Lower leg skin (tissue), 4 donors: ENCODE data around the gene PALM. TPM values are rescaled to one million over a fixed set of nuclear protein-coding genes. Genes with fewer than 3 reads are reported as not detected.

Source experiments
- DNase-seq, 2 donors: peaks; one replicate each; pipeline ENCODE4 v3.0.0-alpha.2; 2019; ENCODE audit warnings: low spot score in 2 of 2
- H3K4me3 ChIP-seq: fragments of 200-600 bp; sonication (generic); 2 replicates; pipeline ENCODE4 v1.5.1; 2017; ENCODE audit warnings: mild to moderate bottlenecking, low read depth; ENCODE audit not compliant: poor library complexity, severe bottlenecking
- POLR2A ChIP-seq, 2 donors: fragments of 450-650 bp; IDR thresholded peaks; one replicate each; pipeline ENCODE4 v1.6.1; 2016 to 2017; ENCODE audit warnings: antibody characterized with exemption in 2 of 2, mild to moderate bottlenecking in 1 of 2, moderate library complexity in 1 of 2
- WGBS, 2 donors: methylation state at CpG; one replicate each; pipeline ENCODE4 v1.1.5; 2018; 5-methylcytosine and 5-hydroxymethylcytosine counted together
- intact Hi-C: fragments of 100-400 bp; cut with DNase I; formaldehyde crosslinking; loops from one replicate; pipeline ENCODE4 v1.15.0; 2023; ENCODE audit warnings: low total_unique reads
- total RNA-seq, 4 donors: library from RNA; depleted of rRNA; stranded (reverse); fragments of >200 nt; gene quantifications; one replicate each; pipeline ENCODE4 v1.1.0, GENCODE V29; 2016
- TF ChIP-seq, protein P1 (sequence below), 3 donors: fragments of 450-650 bp; IDR thresholded peaks; one replicate each; pipeline ENCODE4 v1.5.1; 2016; ENCODE audit warnings: antibody characterized with exemption in 3 of 3, mild to moderate bottlenecking in 3 of 3, moderate library complexity in 2 of 3

PALM gene
- total RNA-seq, 4 donors from 2014 or later: 25.1 to 92.3 (median 41.9) TPM

DNA sequence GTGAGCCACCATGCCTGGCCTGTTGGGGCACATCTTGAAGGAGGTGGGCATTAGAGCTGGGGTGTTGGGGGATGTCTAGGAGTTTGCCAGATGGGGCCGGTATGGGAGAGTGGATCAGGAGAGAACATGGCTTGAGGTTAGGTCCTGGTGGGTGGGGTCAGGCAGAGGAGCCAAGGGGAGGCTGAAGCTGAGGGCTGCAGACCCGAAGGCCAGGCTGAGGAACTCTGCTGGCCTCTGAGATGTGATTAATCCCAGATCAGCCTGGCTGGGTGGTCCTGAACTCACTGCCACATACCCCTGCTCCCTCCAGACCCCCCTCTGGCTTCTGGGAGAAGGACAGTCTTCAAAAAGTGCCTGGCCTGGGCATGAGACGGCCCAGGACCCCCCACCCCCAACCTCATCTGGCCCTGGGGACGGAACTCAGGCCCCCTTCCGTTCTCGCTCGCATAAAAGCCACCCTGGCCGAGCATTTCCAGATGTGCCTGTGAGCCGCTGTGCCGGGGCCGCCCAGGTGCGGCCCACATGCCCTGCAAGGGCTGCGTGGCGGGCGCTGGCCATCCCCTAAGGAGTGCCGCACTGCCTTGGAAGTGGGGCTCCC lies 29.8 kb upstream of the PALM start:
- no peak for DNase-seq
- no peak overlapping the region for H3K4me3 ChIP-seq
- intact Hi-C loops: no loop called here
- no peak for TF ChIP-seq POLR2A (IDR thresholded peaks at IDR 0.05)
- TF ChIP-seq, protein P1, sequence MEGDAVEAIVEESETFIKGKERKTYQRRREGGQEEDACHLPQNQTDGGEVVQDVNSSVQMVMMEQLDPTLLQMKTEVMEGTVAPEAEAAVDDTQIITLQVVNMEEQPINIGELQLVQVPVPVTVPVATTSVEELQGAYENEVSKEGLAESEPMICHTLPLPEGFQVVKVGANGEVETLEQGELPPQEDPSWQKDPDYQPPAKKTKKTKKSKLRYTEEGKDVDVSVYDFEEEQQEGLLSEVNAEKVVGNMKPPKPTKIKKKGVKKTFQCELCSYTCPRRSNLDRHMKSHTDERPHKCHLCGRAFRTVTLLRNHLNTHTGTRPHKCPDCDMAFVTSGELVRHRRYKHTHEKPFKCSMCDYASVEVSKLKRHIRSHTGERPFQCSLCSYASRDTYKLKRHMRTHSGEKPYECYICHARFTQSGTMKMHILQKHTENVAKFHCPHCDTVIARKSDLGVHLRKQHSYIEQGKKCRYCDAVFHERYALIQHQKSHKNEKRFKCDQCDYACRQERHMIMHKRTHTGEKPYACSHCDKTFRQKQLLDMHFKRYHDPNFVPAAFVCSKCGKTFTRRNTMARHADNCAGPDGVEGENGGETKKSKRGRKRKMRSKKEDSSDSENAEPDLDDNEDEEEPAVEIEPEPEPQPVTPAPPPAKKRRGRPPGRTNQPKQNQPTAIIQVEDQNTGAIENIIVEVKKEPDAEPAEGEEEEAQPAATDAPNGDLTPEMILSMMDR (IDR thresholded peaks at IDR 0.05): no peak
- 84 to 90% methylated on average over 9 to 15 of the region's 16 CpGs for WGBS, 2 donors

DNA sequence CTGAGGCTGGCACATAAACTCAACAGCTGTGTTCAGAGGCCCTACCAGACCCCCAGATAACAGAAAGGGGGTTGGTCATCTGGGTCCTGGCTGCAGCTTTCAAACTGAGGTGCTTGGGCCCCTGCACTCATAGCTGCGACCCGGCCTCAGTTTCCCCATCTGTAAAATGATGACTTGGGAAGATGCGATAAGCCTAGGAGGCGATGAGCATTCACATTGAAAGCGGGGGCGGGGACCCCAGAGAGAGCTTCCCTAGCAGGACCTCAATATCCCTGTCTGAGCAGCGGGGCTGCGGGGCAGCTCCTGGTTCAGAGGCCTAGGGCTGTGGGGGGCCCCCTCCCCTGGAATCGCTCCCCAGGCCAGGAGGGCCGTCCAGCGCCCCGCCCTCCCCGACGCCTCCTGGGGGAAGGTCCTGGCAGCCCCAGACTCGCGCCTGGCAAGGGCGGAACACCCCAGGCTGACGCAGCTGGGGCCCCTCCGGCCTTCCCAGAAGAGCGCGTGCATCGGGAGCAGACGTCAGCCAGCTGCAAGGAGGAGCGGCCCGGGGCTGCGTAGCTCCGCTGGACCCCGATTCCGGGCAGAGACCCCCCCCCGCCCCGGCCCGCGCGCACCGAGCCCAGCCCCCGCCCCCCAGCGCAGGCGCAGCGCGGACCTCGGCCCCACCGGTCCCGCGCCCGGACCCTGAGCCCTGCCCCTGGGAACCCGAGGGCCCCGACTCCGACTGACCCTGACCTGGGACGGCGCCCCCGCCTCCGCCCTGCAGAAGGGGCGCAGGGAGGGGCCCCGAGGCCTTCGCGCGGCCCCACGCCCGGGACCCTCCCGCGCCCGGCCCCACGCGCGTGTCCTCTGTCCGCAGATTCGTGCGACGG lies 29.1 kb upstream of the PALM start:
- TF ChIP-seq, protein P1 (IDR thresholded peaks at IDR 0.05): no peak
- TF ChIP-seq POLR2A (IDR thresholded peaks at IDR 0.05): no peak
- intact Hi-C loops: no loop called here
- WGBS, 2 donors: 6 to 16% methylated on average over 19 to 34 of the region's 69 CpGs
- DNase-seq: peak in 1 of 2 donors; percentile 95
- H3K4me3 ChIP-seq: peak overlapping the region; percentile 82

DNA sequence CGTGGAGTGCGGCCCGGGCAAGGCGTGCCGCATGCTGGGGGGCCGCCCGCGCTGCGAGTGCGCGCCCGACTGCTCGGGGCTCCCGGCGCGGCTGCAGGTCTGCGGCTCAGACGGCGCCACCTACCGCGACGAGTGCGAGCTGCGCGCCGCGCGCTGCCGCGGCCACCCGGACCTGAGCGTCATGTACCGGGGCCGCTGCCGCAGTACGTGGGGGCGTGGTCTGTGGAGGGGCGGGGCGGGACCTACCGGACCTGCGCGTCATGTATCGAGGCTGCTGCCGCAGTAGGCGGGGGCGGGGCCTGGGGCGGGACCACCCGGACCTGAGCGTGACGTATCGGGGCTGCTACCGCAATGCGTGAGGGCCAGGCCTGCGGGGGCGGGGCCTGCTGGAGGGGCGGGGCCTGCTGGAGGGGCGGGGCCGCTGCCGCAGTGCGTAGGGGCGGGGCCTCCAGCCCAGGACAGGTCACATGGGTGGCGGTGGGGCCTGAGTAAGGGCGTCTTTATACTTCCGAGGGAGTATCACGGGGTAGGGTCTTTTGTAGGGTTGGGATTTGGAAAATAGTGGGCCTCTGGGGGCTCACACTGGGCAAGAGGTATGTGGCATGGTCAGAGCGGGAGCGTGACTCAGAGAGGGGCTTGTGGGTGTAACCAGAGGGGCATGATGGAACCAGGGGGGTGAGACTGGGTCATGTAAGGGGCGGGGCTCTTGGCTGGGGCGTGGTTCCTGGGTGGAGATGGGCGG lies 28.3 kb upstream of the PALM start:
- H3K4me3 ChIP-seq: peak overlapping the region; percentile 82
- WGBS, 2 donors: 1 to 2% methylated on average over 15 to 26 of the region's 70 CpGs
- peak; percentile 100 for DNase-seq
- intact Hi-C loops: no loop called here
- TF ChIP-seq POLR2A (IDR thresholded peaks at IDR 0.05): no peak
- TF ChIP-seq, protein P1 (IDR thresholded peaks at IDR 0.05): no peak

DNA sequence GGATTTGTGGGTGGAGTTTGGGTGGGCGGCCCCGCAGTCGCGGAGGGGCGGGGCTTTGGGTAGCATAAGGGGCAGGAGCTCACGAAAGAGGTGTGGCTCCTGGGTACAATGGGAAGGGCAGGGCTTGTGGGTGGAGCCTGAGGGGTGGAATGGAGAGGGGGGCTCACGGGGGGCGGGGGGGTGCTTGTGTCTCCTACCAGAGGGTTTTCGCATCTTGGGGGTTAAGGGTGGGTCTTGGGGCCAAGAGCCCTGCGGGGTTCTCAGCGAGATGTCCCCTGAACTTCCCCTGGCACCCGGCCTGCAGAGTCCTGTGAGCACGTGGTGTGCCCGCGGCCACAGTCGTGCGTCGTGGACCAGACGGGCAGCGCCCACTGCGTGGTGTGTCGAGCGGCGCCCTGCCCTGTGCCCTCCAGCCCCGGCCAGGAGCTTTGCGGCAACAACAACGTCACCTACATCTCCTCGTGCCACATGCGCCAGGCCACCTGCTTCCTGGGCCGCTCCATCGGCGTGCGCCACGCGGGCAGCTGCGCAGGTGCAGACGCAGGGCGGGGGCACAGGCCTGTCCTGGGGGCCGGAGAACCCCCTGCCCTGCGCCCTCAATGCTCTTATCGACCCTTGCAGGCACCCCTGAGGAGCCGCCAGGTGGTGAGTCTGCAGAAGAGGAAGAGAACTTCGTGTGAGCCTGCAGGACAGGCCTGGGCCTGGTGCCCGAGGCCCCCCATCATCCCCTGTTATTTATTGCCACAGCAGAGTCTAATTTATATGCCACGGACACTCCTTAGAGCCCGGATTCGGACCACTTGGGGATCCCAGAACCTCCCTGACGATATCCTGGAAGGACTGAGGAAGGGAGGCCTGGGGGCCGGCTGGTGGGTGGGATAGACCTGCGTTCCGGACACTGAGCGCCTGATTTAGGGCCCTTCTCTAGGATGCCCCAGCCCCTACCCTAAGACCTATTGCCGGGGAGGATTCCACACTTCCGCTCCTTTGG lies 27.4 kb upstream of the PALM start:
- WGBS, 2 donors: 65% methylated on average over 48 to 51 of the region's 54 CpGs
- DNase-seq: peak in 1 of 2 donors; percentile 92
- H3K4me3 ChIP-seq: no peak overlapping the region
- intact Hi-C loops: no loop called here
- TF ChIP-seq, protein P1 (IDR thresholded peaks at IDR 0.05): no peak
- no peak for TF ChIP-seq POLR2A (IDR thresholded peaks at IDR 0.05)
